NCI-H345 (cell line): ENCODE results near the gene MAOB.

Source experiments
- DNase-seq: peaks from one replicate; lab custom pipeline; 2025; lab: John Stamatoyannopoulos, UW

Gene MAOB

DNA sequence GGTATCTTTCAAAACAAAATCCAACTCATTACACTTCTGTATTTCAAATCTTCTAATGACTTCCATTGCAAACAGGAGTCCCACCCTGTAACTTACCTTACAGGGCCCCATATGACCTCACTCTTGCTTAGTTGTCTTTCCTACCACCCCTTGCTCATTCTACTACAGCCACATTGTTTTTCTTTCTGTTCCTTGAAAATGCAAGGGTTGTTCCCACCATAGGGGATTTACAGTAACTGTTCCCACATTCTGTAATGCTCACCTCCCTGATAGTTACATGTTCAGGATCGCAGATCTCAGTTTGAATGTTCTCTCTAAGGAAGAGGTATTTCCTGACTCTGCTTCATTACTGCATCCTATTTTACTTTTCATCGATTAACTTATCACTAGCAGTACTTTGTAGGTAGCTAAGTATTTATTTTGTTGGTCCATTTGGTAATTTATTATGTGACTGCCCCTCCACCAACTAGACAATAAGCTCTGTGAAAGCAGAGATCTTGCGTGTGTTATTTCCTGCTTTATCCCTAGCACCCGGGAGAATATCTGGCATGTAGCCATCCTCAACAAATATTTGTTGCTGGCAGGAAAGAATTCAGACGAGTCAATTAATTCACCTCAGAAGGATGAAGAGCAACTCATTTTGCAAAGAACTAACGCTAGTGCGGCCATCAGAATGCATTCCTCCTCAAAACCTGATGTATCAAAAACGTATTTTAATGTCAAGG lies 21.4 kb downstream of the MAOB start:
- DNase-seq, result peak; percentile 64

DNA sequence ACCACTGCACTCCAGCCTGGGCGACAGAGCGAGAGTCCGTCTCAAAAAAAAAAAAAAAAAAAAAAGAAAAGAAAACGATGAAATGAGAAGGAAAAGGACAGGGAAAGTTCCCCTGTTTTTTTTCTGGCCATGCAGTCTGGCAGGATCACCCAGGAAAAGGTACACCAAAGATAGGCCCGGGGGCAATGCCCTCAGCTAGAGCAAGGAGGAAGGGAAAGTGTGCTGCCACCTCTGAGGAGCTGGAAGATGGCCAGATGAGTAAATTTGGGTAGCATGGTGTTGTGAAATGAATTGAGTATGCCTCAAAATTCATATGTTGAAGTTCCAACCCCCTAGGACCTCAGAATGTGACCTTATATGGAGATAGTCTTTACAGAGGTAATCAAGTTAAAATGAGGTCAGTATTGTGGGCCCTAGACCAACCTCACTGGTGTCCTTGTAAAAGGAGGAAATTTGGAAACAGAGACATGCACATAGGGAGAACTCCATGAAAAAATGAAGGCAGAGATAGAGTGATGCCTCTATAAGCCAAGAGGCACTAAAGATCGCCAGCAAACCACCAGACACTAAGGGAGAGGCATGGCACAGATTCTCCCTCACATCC lies 28.9 kb downstream of the MAOB start:
- no peak for DNase-seq

- no peak for DNase-seq
Observed at GRCh38 chrX:43850629-43851028, 31.6 kb downstream of the MAOB start.

DNA sequence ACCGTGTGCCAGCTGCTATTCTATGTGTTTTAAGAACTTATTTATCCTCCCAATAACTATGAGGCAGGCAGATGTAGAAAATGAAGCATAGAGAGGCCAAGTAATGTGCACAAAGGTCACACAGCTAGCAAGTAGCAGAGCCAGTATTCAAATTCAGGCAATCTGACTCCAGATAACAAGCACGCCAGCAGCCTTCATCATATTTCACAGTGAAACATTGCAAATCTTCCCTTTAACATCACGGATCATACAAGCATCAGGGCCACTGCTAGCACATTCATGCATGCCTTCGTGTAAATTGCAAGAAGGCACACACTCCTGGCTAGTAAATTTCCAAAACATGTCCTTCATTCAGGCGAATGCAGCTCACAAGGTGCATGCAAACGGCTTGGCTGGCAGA lies 33.1 kb downstream of the MAOB start:
- DNase-seq, result no peak

DNA sequence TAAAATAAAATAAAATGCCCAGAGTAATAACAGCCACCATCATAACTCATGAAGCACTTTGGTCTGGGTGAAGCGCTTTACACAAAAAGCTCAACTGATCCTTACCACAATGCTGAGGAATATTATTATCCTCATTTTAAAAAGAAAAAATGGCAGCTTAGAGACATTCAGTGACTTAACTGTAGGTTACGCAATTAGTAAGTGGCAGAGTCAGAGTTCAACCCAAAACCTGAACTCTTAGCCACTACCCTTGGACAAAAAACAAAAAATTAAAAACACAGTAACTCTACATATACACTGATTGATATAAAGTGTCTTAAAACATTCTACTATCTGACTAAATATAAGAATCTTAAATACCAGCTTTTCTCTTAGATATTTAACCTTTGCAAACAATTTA lies 34.9 kb downstream of the MAOB start:
- no peak for DNase-seq

- no peak for DNase-seq
Observed at GRCh38 chrX:43846558-43846957, 35.7 kb downstream of the MAOB start.

DNA sequence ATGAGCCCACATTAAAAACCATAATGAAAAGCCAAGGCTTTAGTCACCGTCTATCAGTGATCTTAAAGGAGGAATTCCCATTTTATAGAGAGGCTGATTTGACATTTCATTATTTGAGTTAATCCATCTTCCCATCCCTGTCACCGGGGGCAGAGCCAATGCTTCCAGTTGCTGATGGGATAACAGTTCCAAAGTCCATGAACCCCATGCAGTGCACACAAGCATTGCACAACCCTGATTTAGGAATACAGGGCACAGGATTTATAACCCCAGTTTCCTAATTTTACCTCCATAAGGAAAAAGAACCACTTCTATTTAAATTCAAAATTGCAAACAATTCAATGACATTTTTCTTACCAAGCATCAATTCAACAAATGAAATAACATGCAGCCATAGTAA lies 36.5 kb downstream of the MAOB start:
- no peak for DNase-seq

DNA sequence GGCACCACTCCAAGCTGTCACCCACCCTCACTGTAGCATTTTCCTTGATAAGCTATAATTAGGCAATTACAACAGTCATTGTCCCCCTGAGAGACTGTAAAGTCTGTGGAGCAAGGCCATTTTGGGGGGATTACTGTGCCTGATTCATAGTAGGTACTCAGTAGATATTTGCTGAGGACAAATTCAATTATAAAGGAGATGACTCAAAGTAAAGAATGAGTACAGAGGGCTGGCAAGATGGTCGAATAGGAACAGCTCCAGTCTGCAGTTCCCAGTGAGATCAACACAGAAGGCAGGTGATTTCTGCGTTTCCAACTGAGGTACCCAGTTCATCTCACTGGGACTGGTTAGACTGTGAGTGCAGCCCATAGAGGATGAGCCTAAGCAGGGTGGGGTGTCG lies 42.0 kb downstream of the MAOB start:
- no peak for DNase-seq

DNA sequence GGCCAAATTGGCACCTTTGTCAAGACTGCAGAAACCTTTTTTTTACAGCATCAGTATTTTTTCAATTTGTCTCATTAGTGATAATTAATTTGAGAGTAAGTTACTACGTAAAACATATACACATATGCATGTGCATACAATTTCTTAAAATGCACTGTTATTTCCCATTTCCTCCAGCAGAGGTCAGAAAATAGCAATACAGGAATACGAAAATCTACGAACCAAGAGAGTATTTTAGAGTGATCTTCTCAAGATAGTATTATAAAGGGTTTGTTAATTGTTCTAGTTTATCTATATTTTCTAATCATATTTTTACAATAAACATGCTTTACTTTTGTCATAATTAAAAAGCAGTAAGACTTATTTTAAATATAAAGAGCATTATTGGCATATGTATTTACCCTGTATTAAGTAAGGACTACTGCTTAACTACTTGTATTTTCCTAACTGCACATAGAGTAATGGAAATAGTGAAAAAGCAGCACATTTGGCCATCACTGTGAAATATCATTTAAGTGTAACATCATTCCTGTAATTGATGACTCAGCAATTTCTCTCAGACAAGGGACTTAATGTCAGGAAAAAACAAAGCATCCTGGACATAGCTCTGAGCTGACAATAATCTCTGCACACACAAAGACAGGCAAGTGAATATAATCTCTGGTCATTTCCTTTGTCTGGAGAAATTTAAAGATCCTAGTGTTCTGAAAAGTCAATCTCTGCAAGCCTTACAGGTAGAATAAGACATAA lies 45.6 kb downstream of the MAOB start:
- DNase-seq, result peak; percentile 32

DNA sequence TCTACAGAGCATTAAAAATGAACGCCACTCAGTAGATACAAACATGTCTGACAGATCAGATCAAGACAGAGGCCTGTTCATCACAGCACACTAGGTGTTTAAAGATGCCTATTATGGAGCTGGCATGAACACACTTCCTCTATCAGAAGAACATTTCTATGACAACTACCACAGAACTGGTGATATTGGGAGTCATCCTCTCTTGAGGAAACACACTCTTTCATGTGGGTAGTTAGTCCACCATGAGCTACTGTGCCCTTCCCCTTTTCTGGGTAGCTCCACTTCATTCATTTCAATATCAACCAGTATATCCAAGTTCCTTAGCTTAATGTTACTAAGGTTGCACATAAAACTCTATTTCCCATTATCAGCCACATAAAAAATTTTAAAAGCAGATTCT lies 46.7 kb downstream of the MAOB start:
- no peak for DNase-seq

- DNase-seq, result no peak
Observed at GRCh38 chrX:43827791-43828190, 54.5 kb downstream of the MAOB start.

- no peak for DNase-seq
Observed at GRCh38 chrX:43822014-43822413, 60.2 kb downstream of the MAOB start.

GRCh38 chrX:43817444-43817843 lies 64.8 kb downstream of the MAOB start:
- DNase-seq, result peak; percentile 3

- no peak for DNase-seq
Observed at GRCh38 chrX:43815209-43815608, 67.0 kb downstream of the MAOB start.

GRCh38 chrX:43813898-43814297 lies 68.4 kb downstream of the MAOB start:
- DNase-seq, result no peak

DNA sequence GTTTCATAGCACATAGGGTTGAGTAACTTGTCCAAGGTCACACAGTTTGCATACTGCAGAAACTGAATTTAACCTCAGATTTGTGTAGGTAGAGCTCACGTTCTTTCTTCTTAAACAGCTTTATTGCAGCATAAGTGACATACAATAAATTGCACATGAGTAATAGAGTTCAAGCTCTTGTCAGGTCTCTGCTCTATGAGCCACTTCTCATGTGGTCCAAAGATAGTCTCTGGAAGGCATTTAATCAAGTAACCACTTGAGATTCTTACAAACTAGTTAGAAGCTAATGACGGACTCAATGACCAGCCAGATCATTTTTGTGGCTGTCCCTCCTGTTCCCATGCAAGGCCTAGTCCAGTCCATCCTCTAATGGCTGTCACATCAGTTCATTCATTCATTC lies 68.9 kb downstream of the MAOB start:
- DNase-seq, result no peak

GRCh38 chrX:43809463-43809862 lies 72.8 kb downstream of the MAOB start:
- no peak for DNase-seq

- no peak for DNase-seq
Observed at GRCh38 chrX:43808231-43808630, 74.0 kb downstream of the MAOB start.

- DNase-seq, result no peak
Observed at GRCh38 chrX:43805579-43805978, 76.7 kb downstream of the MAOB start.

GRCh38 chrX:43804021-43804420 lies 78.2 kb downstream of the MAOB start:
- no peak for DNase-seq

DNA sequence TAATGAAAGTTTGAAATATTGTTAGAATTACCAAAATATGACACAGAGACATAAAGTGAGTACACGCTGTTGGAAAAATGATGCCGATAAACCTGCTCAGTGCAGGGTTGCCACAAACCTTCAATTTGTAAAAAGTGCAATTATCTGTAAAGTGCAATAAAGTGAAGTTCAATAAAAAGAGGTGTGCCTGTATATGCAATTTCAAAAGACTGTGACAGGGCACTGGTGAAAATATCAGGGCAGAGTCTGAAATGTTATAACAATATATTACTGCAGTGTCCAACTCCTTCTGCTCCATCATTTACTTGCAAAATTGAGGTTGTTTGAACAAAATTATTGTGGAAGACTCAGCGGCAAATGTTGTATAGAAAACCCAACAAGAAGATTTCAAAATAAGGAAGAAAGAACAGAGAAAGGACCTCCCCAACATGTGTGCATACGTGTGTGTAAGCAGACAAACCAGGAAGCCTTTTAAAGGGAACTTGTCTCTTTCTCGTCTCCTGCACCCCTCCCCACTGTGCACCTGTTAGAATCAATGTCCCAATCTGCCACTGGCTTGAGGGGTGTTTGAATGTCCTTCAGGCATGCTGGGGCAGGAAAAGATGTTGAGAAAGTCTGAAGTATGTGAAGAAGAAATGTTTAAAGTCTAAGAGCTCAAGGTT lies 96.2 kb downstream of the MAOB start:
- no peak for DNase-seq

DNA sequence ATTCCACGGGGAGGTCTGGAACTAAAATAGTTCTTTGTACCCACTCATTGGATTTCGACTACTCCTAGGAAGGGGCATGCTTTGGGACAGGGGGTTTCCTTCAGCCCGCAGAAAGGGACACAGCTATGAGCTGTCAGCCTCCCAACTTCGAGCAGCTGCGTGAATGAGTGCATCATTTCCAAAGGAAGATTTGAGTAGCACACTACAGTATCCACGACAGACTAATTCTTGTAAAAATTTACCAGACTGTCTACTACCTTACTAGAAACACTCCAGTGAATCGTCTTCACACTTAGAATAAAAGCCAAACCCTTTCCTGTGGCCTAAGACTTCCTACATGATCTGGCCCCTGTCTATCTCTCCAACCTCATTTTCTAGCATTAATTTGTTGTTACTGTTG lies 124.2 kb downstream of the MAOB start:
- DNase-seq, result no peak

GRCh38 chrX:43756076-43756475 lies 126.2 kb downstream of the MAOB start:
- no peak for DNase-seq
